ENCODE data around the gene STAC3.

GRCh38 chr12:57196956-57197355 lies 54.0 kb downstream of the STAC3 start:
- TF ChIP-seq CTCF (IDR thresholded peaks at IDR 0.05; ENCODE audit: low read depth, low read length) (no peak), EZH2phosphoT487 (IDR thresholded peaks at IDR 0.05; ENCODE audit: low read depth) (no peak)
